GM18873 (cell line): ENCODE results near the gene DDX56.

Source experiments
- ATAC-seq: cut with Tn5 transposase; IDR thresholded peaks from one replicate; pipeline ENCODE4 v1.9.1; 2021; ENCODE audit warnings: mild to moderate bottlenecking, moderate library complexity, moderate number of reproducible peaks; ENCODE audit not compliant: unreplicated experiment, low FRiP score

The DDX56 gene

GRCh38 chr7:44537442-44537841 lies 36.3 kb downstream of the DDX56 start:
- ATAC-seq, result no peak

DNA sequence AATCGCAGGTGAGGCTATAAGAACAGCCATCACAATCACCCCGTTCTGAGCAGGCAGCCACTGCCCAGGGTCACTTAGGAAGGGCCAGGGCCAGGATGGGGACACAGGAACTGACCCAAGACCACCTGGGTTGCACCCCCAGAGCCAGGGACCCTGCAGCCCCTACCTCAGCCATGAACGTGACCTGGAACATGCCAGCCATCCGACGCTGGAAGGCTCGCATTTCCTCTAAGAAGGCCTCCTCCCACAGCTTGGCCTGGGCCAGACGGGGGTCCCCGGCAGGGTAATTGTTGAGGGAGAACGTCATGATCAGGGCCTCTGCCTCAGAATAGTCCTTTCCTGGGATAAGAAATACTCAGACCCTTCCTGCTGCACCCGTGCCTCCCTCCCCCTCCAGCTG lies 37.6 kb downstream of the DDX56 start:
- no peak for ATAC-seq

GRCh38 chr7:44535348-44536064 lies 38.2 kb downstream of the DDX56 start:
- ATAC-seq, result no peak

DNA sequence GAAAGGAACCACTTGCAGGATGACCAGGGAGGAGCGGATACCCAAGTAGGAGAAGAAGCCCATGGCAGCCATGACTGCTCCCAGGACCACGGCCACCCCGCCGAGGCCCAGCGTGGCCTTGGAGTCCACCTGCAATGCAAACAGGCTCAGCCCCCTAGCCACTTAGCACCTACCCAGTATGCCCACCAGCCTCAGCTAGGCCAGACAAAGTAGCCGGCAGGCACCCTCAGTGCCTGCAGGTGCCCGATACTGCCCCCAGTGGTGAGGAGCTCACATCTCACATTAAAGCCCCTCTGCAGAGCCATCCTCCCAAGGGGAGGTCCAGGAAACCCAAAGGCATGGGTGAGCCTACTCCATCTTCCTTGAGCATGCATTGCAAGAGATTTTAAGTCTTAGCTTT lies 39.2 kb downstream of the DDX56 start:
- ATAC-seq, result no peak

DNA sequence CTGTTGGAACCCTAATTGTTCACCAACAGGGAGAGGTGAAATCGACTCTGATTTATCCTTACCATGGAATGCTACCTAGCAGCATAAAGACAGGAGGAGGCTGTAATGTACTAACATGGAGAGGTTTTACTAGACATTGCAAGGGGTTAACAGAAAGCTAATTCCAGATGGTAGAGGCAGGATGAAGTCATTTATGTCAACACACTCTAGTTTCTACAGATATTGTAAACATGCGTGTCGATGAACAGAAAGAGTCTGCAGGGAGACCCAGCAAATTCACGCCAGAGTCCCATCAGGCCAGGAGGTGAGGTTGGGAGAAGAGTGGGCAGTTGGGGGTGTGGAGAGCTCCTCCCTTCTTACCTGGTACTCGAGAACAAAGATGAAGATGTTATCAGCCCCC lies 39.6 kb downstream of the DDX56 start:
- no peak for ATAC-seq

DNA sequence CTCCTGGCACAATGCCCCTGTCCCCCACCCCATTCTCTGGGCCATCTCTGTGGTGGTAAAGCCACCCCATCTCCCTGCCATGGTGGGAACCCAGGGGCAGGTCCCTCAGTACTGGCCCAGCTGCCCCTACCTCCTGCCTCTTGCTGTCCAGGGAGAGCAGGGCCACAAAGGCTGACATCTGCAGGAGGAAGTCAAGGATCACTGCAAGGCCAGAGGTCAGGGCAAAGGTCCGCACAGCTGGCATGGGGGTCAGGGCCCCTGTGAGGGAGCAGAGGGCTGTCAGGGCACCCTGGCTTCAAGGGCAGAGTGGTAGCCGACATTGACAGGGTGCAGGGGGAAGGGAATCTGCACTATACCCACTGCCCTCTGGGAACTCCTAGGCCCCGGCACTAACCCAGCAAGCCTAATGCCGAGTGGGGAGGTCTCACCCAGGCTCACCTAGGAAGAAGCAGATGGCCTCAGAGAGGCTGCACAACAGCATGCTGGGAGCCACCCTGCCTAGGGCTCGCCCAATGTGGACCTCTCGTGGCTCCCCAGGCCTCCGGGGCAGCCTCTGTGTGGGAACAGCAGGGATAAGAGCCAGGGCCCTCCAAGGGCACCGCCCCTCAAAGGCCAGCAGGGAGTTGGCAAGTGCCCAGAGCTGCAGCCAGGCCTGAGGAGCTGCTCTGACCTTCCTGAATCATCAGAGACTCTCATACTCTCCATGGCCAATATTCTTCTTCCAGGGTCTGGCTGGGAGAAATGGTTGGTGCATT lies 40.2 kb downstream of the DDX56 start:
- no peak for ATAC-seq

- no peak for ATAC-seq
Observed at GRCh38 chr7:44531421-44532380, 42.0 kb downstream of the DDX56 start.

GRCh38 chr7:44530990-44531389 lies 42.7 kb downstream of the DDX56 start:
- ATAC-seq, result no peak

DNA sequence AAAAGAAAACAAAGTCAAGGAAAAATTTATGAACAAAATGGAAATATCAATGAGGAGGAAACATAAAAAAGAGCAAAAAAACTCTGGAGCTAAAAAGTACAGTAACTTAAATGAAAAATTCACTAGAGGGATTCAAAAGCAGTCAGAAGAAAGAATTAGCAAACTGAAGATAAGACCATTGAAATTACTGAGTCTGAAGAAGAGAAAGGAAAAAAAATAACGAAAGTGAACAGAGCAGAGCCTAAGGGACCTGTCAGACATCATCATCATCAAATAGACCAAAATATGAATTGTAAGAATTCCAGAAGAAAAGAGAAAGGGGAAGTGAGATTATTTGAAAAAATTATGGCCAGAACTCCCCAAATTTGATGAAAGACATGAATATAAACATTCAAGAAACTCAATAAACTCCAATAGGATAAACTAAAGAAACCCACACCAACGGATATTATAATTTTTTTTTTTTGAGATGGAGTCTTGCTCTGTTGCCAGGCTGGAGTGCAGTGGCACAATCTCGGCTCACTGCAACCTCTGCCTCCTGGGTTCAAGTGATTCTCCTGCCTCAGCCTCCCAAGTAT lies 48.8 kb downstream of the DDX56 start:
- ATAC-seq, result no peak

DNA sequence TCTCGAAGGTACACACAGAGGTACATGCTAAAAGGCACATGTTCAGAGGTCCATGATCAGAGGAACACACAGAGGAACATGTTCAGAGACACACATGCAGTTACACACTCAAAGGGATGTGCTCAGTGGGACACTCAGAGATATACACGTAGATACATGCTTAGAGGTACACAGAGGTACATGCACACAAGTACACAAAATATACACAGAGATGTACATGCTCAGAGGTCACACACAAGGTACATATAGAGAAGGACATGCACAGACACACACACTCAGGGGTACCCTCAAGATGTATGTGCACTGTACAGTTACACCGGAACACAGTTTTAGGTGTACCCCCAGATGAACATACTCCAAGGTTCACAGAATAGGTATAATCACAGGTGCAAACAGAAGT lies 51.4 kb downstream of the DDX56 start:
- no peak for ATAC-seq

DNA sequence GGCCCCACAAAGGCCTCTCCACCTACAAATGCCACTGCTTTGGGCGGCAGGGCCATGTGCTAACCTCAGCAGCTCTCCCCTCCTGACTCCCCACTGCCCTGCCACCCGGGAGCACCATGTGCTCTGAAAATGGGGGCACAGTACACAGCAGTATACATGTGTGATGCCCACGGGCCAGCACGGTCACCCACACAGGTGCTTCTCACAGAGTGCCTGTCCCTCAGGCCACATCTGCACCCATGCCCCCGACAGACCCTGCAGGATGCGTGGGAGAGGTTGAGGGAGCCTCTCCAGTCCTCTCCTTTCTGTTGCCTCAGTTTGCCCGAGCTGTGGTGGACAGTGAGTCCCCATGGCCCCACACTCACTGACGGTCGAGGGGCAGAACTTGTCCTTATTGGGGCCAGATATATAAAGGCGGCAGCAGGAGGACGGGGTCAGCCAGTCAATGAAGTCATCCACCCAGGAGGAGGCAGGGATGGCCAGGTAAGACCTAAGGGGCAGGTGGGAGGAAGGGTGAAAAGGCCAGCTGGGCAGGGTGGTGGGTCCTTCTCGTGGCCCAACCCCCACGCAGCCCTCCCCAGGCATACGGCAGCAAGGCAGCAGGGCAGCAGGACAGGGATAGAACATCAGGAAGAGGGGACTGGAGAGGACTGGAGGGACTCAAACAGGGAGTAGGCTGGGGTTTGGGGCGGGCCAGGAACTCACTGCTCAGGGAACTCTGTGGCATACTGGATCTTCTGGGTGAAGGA lies 52.2 kb downstream of the DDX56 start:
- ATAC-seq, result no peak

GRCh38 chr7:44520574-44520973 lies 53.1 kb downstream of the DDX56 start:
- no peak for ATAC-seq

GRCh38 chr7:44519546-44519945 lies 54.2 kb downstream of the DDX56 start:
- ATAC-seq, result no peak

DNA sequence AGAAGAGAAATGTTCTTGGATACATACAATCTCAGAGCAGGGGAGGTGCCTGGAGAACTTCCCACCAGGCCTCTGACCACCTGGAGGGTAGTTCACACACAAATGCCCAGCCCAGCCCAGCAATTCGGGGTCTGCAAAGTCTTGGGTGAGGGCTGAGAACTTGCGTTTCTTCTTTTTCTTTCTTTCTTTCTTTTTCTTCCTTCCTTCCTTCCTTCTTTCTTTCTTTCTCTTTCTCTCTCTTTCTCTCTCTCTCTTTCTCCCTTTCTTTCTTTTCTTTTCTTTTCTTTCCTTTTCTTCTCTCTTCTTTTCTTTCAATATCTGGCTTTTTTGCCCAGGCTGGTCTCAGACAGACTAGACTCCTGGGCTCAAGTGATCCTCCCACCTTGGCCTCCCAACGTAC lies 54.9 kb downstream of the DDX56 start:
- ATAC-seq, result no peak

DNA sequence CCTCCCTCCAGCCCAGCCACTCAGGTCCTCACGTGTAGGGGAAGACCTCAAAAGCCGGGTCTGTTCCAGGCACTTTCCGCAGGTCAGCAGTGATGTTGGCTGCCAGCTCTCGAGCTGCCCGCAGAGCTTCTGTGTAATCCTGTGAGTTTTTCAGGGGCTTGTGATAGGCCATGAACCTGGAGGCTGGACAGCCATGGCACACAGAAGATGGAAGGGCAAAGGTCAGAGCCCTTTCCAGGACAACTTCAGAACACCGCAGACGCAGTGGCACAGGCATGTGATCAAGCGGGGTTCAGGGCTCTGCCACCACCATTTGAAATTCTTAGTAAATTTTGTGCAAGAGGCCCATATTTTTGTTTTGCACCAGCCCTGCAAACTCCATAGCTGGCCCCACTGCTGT lies 56.5 kb downstream of the DDX56 start:
- no peak for ATAC-seq
